Limb (tissue), 2 donors: ENCODE results near the gene ARHGEF4.

ENCODE experiments used
- DNase-seq, 2 donors: peaks; one replicate each; pipeline ENCODE4 v3.0.0-alpha.2; 2016; ENCODE audit errors: extremely low spot score in 2 of 2

Gene ARHGEF4

GRCh38 chr2:130849896-130850787, 13.4 kb downstream of the ARHGEF4 start:
- no peak for DNase-seq

- no peak for DNase-seq
These were observed 14.3 kb downstream of the ARHGEF4 start for GRCh38 chr2:130850788-130851623.

- no peak for DNase-seq
These were observed 15.1 kb downstream of the ARHGEF4 start for GRCh38 chr2:130851624-130852382.

- no peak for DNase-seq
These were observed 15.9 kb downstream of the ARHGEF4 start for GRCh38 chr2:130852521-130853115.

- DNase-seq, result no peak
These were observed 16.7 kb downstream of the ARHGEF4 start for GRCh38 chr2:130853391-130853790.

- no peak for DNase-seq
These were observed 17.6 kb downstream of the ARHGEF4 start for GRCh38 chr2:130854301-130854700.

- no peak for DNase-seq
These were observed 28.4 kb downstream of the ARHGEF4 start for GRCh38 chr2:130864830-130865800.

- DNase-seq, result no peak
These were observed 32.9 kb downstream of the ARHGEF4 start for GRCh38 chr2:130869441-130870160.

- DNase-seq, result no peak
These were observed 33.4 kb downstream of the ARHGEF4 start for GRCh38 chr2:130870161-130870485.

GRCh38 chr2:130870779-130871178, 34.1 kb downstream of the ARHGEF4 start:
- no peak for DNase-seq

GRCh38 chr2:130871843-130872740, 35.4 kb downstream of the ARHGEF4 start:
- DNase-seq, result no peak

GRCh38 chr2:130872741-130873125, 36.0 kb downstream of the ARHGEF4 start:
- no peak for DNase-seq

- peak; percentile 43 to 85 for DNase-seq
These were observed 37.1 kb downstream of the ARHGEF4 start for GRCh38 chr2:130873700-130874346.

- DNase-seq, result no peak
These were observed 37.8 kb downstream of the ARHGEF4 start for GRCh38 chr2:130874512-130874911.

- no peak for DNase-seq
These were observed 39.2 kb downstream of the ARHGEF4 start for GRCh38 chr2:130875935-130876334.

- DNase-seq, result no peak
These were observed 40.5 kb downstream of the ARHGEF4 start for GRCh38 chr2:130877258-130877657.

- no peak for DNase-seq
These were observed 41.6 kb downstream of the ARHGEF4 start for GRCh38 chr2:130878316-130878715.

GRCh38 chr2:130878933-130879332, 42.2 kb downstream of the ARHGEF4 start:
- DNase-seq, result no peak
